Sciatic nerve (tissue), 2 donors: ENCODE measurements around the gene DCDC2. TPM values are rescaled to one million over a fixed set of nuclear protein-coding genes. Genes with fewer than 3 reads are reported as not detected.
"Not testable (repeated sequence)": the region's sequence is repeated elsewhere in the genome, so short reads cannot be mapped to it uniquely, and the experiment has no call there.

ENCODE experiments used
- ATAC-seq: fragments of 200-7000 bp; cut with Tn5 transposase; one replicate; pipeline ENCODE4 v1.9.1; 2020; ENCODE audit warnings: mild to moderate bottlenecking, moderate library complexity
- DNase-seq: peaks from one replicate; pipeline ENCODE4 v3.0.0-alpha.2; 2020; ENCODE audit warnings: low spot score
- intact Hi-C: fragments of 100-400 bp; cut with DNase I; formaldehyde crosslinking; loops from one replicate; pipeline ENCODE4 v1.14.2; 2022
- total RNA-seq: library from RNA; stranded (reverse); fragmentation: NEBNext Ultra II Directional; extraction: Animal tissue kit (Norgen Biotek cat#: 25700); gene quantifications from one replicate; pipeline ENCODE4 v1.2.1, GENCODE V29; 2021
- donor health status: DM: no; HTN: no; CAD: no.
- donor health status: DM: no; HTN: no; CAD: no.

DCDC2 gene
- total RNA-seq, 1 donor from 2014 or later = not detected

- intact Hi-C loops = no loop called here
- DNase-seq = no peak
- no peak for ATAC-seq
Observed at GRCh38 chr6:24334285-24334684, 23.6 kb downstream of the DCDC2 start.

GRCh38 chr6:24332317-24332716, 25.5 kb downstream of the DCDC2 start:
- ATAC-seq (no peak), DNase-seq (no peak)
- intact Hi-C loops = no loop called here

DNA sequence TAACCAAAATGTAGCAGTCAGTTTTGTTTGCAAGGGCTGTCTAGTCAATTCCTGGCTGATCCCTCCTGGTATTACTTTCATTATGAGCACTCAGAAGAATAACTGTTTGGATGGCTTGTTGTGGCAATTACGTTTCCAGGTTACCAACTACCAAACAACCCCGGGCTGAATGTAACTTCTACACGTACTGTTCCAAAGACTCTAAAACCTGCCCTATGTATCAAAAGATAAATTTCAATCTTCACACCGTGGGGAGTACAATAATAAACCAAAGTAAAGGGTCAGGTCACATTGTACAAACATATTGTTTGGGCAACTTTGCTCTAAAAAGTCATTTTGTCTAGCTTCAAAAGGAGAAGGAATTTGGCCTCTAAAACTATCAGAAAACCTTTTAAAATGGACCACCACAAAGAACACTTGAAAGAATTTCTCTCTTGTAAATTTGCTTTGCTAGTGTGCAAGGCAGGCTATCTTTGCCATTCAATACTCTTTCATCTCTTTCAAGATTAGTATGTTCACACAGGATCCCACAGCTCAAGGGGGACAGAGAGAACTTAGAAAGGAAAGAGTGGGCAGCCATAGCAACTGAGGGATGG, 27.6 kb downstream of the DCDC2 start:
- DNase-seq = no peak
- intact Hi-C loops = no loop called here
- no peak for ATAC-seq

GRCh38 chr6:24329451-24329850, 28.4 kb downstream of the DCDC2 start:
- intact Hi-C loops = no loop called here
- no peak for DNase-seq

DNA sequence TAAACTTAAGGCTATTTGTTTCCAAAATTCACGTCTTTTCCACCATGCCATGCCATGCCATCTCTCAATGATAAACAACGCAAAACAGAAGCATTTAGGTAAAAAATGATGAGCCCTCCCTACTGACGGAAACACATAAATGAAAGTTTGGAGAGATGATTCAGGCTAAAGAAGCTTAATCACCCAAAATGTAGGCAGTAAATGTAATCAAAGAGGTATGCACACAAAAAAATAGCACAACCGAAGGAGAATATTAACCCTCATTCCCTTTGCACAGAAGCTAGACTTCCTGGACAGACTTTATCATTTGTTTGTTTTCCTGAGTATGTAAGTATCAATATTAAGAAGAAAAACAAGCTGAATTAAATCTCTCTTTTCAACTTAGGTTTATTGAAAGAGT, 28.8 kb downstream of the DCDC2 start:
- intact Hi-C loops = no loop called here
- ATAC-seq = no peak
- no peak for DNase-seq

More at GRCh38 chr6:24329451-24329850, 28.4 kb downstream of the DCDC2 start:
- ATAC-seq = no peak

GRCh38 chr6:24327756-24328155, 30.1 kb downstream of the DCDC2 start:
- DNase-seq = no peak
- ATAC-seq = no peak
- intact Hi-C loops = no loop called here

DNA sequence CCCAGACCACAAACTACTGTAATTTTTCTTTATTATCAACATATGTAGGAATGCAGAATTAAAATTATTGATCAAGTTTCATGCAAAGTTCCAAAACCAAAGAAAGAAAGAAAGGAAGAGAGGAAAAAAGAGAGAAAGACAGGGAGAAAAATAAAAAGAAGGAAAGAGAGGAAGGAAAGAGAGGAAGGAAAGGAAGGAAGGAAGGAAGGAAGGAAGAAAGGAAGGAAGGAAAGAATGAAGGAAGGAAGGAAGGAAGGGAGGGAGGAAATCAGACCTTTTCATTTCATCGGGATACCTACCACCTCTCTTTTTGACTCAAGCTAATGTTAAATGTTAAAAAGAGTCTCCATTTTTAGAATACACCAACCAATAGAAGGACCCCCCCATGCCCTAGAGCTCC, 31.9 kb downstream of the DCDC2 start:
- no peak for ATAC-seq
- intact Hi-C loops = no loop called here
- no peak for DNase-seq

DNA sequence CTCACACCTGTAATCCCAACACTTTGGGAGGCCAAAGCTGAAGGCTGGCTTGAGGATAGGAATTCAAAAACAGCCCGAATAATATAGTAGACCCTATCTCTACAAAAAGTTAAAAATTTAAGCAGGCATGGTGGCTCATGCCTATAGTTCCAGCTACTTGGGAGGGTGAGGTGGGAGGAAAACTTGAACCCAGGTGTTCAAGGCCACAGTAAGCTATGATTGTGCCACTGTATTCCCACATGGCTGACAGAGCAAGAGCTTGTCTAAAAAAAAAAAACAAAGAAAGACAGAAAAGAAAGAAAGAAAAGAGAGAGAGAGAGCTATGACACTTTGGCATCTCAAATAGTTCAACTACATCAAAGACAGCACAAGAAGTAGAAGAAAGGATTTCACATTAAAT, 33.2 kb downstream of the DCDC2 start:
- DNase-seq = no peak
- intact Hi-C loops = no loop called here
- ATAC-seq = no peak

DNA sequence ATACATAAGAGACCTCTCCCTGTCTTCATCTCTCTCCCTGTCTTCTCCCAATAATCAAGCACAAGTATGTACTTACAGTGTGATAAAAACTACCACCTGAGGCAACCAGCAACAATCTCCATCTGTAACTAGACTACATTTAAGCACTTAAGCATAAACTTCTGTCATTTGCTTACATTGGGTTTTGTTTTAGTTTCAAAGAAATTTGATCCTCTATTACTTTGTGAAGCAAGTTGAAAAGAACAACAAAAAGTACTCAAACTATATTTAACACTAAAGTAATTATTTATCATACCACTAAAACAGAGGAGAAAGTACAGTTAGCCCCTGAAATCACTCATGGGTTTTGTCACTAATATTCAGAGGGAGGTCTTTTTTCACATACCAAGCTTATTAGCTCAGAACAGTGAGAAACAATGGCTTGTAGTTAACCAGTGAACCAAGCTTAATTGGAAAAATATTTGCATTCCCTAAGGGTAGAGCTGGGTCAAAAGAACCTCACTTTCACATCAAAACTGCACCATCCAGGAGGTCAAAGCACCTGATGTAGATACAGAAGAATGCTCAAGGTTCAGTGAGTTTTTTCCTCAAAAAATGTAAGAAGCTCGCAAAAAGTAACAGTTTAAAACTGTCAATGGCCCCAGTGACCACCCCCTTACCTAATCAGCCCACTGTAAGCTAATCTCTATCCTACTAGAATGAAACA, 34.1 kb downstream of the DCDC2 start:
- DNase-seq = no peak
- ATAC-seq = no peak
- intact Hi-C loops = no loop called here

GRCh38 chr6:24322924-24323323, 34.9 kb downstream of the DCDC2 start:
- intact Hi-C loops = no loop called here
- ATAC-seq (no peak), DNase-seq (no peak)

DNA sequence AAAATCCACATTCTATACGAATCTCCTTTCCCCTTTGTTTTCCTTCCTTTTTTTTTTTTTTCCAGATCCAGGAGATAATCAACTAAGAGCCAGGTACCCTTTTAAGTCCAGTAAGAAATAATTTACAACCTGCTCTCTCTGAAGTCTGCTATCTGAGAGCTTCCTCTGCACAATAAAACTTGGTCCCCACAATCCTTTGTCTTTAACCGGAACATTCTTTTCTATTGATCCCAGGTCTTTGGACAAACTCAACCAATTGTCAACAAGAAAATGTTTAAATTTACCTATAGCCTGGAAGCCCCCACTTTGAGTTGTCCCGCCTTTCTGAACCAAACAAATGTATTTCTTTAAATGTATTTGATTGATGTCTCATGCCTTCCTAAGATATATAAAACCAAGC, 35.4 kb downstream of the DCDC2 start:
- ATAC-seq, intact Hi-C loops: not testable (repeated sequence)

GRCh38 chr6:24321538-24322162, 36.2 kb downstream of the DCDC2 start:
- DNase-seq (no peak), ATAC-seq (no peak)
- intact Hi-C loops = no loop called here

More for the DNA sequence above, 35.4 kb downstream of the DCDC2 start:
- DNase-seq = not testable (repeated sequence)

DNA sequence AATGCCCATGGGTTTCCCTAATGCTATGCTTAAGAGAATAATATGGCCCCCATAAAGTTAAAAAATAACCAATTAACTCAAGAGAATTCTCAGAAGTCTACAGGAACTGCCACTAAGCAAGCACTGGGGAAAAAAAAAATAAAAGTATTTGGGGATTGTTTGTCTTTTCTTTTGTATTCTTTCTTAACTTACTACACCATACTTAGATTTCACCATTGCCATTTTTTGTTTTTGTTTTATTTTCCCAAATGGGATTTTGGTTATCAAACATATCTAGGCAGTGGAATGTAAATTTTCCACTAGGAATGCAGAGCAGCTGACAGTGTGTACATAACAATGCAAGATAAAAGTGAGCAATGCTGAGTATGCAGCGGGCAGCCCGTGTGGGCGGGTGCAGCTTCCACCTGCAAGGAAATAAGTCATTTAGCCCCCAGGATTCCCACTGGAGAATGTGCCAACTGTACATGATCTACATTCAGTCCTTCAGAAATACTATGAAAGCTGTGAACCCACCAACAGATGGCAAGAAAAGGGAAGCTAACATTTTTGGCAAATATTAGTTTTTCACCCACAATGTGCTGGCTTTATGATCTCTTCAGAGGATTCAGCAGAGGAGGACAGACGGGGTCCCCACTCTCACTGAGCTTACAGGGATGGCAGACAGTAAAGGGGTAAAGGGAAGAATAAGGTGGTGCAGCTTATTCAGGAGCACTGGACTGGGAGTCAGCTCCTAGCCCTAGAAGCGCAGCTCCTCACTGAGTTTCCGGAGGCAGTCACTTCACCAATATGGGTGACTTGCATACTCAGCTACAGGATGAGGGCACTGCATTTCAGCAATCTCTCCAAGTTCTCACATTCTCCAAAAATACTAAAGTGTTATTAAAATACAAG, 44.4 kb downstream of the DCDC2 start:
- ATAC-seq (no peak), DNase-seq (no peak)
- intact Hi-C loops = no loop called here

GRCh38 chr6:24311775-24312174, 46.1 kb downstream of the DCDC2 start:
- ATAC-seq, DNase-seq, intact Hi-C loops: not testable (repeated sequence)

GRCh38 chr6:24307881-24308280, 50.0 kb downstream of the DCDC2 start:
- ATAC-seq (no peak), DNase-seq (no peak)
- intact Hi-C loops = no loop called here

GRCh38 chr6:24306936-24307335, 50.9 kb downstream of the DCDC2 start:
- no peak for DNase-seq
- intact Hi-C loops = no loop called here

GRCh38 chr6:24306038-24306437, 51.8 kb downstream of the DCDC2 start:
- intact Hi-C loops = no loop called here
- no peak for DNase-seq
- no peak for ATAC-seq

More at GRCh38 chr6:24306936-24307335, 50.9 kb downstream of the DCDC2 start:
- ATAC-seq = no peak

- ATAC-seq (no peak), DNase-seq (no peak)
- intact Hi-C loops = no loop called here
Observed at GRCh38 chr6:24296944-24297343, 60.9 kb downstream of the DCDC2 start.

GRCh38 chr6:24293852-24294251, 64.0 kb downstream of the DCDC2 start:
- ATAC-seq, DNase-seq, intact Hi-C loops: not testable (repeated sequence)
